ENCODE data around the gene CIDEA.
A peak's percentile ranks its signal among the peaks of the same experiment; 100 is the strongest.

The CIDEA gene

DNA sequence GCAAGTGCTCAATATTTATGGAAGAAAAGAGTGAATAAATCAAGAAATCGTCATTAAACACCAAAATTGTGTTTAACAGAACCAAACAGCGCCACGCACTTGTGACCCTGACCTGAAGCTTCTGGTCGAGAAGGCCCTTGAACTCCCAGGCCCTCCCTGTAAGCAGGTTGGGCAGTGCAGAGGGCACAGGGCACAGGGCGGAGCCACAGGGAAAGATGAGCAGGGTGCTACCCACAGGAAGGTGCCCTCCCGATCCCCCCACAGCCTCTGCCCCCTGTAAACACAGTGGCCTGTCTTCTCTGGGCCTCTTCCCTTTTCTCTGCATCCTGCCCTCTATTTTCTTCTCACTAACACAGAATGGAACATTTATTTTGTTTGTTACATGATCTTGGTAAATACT lies 37.0 kb downstream of the CIDEA start:
- TF ChIP-seq POLR2A (IDR thresholded peaks at IDR 0.05; ENCODE audit: low read depth, low read length): no peak
- no peak for DNase-seq (ENCODE audit: insufficient read length, low spot score)
- no peak for FAIRE-seq

DNA sequence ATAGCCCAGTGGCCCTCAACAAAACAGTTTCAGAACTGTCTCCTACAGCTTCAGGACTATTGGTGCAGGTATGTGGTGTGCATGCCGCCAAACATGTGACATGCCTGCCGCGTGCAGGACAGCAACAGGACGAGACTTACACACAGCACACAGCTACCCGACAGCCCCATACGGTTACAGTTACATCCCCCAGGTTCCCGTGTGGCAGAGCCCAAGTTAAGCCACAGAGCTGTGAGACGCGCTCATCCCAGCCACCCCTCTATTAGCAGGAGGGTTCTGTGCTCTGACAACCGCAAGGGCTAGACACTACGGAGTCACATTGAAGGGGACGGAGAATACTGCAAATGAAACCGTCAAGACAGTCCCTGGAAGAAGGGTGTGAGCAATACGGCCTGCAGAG lies 37.5 kb downstream of the CIDEA start:
- FAIRE-seq: no peak
- no peak for TF ChIP-seq POLR2A (IDR thresholded peaks at IDR 0.05; ENCODE audit: low read depth, low read length)
- no peak for DNase-seq (ENCODE audit: insufficient read length, low spot score)

DNA sequence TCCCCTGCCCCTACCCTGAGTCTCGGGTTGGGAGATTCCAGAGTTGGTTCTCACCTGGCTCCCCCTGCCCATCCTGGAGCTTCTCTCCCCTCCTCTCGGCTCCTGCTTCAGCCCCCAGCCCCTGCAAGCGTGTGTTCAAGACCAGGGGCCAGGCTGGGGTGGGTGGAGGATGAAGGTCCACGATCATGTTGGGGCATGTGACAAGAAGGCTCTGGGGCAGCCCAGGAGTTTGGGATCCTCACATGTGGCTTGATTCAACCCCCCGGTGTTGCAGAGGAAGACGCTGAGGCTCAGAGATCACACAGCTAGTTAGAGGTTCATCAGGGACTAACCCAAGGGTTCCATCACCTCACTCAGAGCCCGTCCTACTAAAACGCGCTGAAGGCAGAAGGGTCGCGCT lies 39.7 kb downstream of the CIDEA start:
- no peak for TF ChIP-seq POLR2A (IDR thresholded peaks at IDR 0.05; ENCODE audit: low read depth, low read length)
- FAIRE-seq (no peak), DNase-seq (ENCODE audit: insufficient read length, low spot score) (no peak)

DNA sequence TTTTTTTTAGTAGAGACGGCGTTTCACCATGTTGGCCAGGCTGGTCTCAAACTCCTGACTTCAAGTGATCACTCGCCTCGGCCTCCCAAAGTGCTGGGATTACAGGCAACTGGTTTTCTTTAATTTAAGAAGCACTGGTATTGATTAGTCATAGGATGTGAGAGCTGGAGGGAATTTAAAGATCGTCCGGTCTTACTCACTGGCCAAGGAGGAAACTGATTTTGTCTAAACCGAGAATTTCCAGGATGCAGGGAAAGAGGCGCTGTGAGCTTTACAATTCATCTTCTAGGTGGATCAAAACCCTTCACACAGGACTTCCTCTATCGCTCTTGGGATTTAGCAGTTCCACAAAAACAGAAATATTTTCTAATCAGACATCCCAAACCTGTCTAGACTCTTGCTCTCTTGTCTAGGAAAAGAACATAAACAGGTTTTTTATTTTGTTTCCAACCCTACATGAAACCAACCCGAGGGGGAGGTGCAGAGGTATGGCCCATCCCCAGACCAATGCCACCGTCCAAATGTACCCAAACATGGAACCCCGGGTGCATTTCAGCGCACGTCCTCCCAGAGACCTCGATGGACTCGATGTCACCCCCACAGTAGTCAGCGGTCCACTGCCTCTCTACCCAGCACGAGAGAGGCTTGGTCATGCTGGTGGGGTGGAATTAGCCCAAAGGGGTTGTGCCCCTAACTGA lies 41.4 kb downstream of the CIDEA start:
- FAIRE-seq (no peak), DNase-seq (ENCODE audit: insufficient read length, low spot score) (no peak)

DNA sequence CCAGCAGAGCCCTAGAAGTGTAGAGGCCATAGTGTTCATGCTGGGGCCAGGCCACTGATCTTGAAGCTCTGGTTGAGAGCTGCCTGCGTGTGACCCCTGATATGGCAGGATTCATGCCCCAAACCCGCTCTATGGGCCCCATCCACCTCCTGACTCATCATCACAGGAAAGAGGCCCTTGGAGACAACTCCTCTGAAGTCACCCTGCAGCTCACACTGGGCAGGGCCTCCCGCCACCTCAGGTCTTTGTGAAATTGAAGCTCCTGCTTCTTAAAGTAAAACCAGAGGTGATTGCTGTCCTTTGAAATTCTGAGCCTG lies 41.9 kb downstream of the CIDEA start:
- FAIRE-seq: peak; percentile 64
- no peak for TF ChIP-seq POLR2A (IDR thresholded peaks at IDR 0.05; ENCODE audit: low read depth, low read length)
- DNase-seq (ENCODE audit: insufficient read length, low spot score): peak; percentile 61

More for the DNA sequence above, 41.4 kb downstream of the CIDEA start:
- no peak for TF ChIP-seq POLR2A (IDR thresholded peaks at IDR 0.05; ENCODE audit: low read depth, low read length)

DNA sequence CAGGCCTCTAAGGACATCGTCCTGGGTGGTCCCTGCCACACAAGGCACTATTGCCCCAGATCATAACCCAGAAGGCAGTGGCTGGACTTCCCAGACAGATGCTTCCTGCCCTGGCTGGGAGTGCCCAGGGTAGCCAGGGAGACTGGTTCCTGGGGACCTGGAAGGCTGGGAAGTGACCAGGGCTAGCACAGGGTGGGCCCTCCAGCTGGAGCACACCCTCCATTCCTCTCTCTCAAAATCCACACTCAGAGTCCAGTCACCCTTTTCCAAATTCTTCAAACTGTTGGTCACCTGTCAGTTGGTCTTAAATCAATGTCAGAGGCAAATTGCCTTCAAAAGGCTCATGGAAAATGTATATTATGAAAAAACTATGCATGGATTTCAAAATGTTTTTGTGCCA lies 42.3 kb downstream of the CIDEA start:
- FAIRE-seq (no peak), DNase-seq (ENCODE audit: insufficient read length, low spot score) (no peak)
- no peak for TF ChIP-seq POLR2A (IDR thresholded peaks at IDR 0.05; ENCODE audit: low read depth, low read length)

DNA sequence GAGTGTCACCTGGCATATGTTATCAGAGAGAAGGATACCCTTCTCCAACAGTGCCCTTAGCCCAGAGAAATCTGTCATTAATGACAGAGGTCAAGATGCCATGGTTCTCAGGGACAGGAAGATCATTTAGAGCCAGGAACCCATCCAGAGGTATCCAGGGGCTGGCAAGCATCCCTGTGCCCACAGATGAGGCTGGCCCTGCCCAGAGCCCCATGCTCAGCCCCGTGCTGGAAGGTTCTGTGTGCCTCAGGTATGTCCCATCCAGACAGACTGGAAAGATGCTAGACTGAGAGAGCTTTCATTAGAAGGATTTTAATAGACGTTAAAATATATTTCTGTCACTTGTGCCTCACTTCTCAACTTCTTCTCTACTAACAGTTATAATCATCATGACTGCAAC lies 45.7 kb downstream of the CIDEA start:
- TF ChIP-seq POLR2A (IDR thresholded peaks at IDR 0.05; ENCODE audit: low read depth, low read length): no peak
- no peak for DNase-seq (ENCODE audit: insufficient read length, low spot score)

DNA sequence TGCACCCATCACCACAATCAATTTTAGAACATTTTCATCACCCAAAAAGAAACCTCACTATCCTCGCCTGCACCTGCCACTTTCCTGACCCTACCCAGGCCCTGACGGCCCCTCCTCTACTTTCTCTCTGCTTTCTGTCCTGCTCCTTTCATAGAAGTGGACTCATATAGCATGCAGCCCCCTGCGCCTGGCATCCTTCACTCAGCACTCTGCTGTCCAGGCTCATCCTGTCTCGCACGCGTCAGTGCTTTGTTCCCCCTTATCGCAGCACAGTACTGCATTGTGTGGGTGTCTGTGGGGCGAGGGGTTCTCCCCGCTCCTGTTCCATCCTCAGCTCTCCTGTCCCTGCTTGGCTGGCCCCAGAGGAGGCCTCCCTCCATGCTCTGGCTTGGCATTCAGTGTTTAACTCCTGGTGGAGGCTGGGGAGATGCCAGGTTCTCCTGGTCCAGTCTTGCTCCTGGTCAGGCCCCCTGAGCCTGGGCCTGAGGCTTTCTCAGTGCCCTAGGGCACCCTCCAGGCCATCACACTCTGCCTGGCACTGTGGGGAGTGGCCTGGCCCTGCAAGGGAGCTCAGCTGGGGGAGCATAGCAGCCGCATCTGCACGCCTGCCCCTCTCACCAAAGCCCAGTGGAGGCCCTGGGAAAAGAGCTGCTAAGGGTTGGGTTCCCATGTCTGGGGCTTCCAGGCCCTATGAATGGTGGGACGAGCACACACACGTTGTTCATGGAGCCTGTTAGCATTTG lies 47.3 kb downstream of the CIDEA start:
- no peak for FAIRE-seq
- DNase-seq (ENCODE audit: insufficient read length, low spot score): no peak
- TF ChIP-seq POLR2A (IDR thresholded peaks at IDR 0.05; ENCODE audit: low read depth, low read length): no peak

More for the DNA sequence above, 45.7 kb downstream of the CIDEA start:
- no peak for FAIRE-seq

DNA sequence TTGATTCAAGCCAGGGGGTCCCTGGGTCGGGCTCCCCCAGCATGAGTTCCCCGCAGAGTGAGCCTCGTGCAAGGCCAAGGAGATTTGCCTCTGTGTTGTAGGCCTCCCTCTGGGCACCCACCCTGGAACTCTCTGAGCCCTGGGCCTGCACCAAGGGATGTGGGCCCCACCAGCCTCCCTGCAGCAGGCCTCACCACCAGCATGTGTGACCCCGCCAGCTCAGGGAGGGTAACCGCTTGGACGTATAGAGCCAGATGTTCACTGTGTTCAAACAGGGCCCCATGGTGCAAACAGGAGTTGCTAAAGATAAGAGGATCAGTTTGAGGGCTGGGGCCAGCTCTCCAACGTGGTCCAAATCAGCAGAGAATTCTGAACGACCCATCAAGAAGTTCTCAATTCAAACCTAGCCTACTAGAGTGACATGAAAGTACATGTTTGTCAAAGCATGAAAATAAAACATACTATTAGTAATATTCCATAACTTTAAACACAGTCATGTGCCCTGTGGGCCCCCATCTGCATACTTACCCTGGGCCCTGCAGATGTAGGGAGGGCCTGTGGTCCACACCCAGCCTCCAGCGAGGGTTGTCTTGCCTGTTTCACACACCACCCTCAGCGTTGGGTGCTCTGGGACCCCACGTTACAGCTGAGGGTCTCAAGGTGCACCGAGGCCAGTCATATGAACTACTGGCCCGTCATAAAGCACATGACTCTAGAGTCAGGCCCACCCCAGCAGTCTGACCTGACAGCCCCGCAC lies 48.4 kb downstream of the CIDEA start:
- no peak for TF ChIP-seq POLR2A (IDR thresholded peaks at IDR 0.05; ENCODE audit: low read depth, low read length)
- DNase-seq (ENCODE audit: insufficient read length, low spot score) (no peak), FAIRE-seq (no peak)

DNA sequence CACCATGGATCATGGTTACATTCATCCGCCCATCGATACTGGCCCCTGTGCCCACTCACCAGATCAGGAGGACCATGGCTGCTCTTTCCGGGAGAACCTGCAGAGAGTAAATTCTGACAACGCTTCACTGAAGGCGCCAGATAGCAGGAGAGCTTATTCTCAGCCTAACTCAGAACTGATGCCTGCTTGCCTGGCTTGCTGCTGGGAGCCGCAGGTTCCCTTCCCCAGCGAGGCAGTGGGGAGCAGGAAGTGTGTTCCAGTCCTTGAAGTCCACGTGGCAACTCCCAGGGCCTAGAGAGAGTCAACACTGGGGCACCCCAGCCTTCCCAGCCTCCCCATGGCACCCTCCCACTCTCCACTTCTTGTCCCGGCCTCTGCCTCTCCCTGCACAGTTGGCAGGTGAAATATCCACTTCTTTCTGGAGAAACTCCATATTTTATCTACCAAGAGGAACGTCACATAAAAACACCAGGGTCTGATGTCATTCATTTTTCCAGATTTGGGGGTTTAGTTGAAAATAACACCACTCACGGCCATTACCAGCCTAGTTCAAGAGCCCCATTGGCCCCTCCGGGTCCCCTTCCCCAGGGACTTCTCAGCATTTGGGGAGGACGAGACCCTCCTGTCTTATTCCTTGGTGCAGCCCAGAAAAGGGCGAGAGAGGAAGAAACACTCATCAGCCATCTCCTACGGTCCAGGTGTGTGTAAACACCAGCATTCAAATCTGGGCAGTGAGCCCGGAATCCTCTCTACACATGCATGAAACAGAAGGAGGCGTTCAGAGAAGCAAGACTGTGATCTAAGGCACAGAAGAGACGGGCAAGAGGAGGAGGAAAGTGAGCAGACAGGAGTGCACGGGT lies 50.4 kb downstream of the CIDEA start:
- FAIRE-seq (no peak), DNase-seq (ENCODE audit: insufficient read length, low spot score) (no peak)
- no peak for TF ChIP-seq POLR2A (IDR thresholded peaks at IDR 0.05; ENCODE audit: low read depth, low read length)

DNA sequence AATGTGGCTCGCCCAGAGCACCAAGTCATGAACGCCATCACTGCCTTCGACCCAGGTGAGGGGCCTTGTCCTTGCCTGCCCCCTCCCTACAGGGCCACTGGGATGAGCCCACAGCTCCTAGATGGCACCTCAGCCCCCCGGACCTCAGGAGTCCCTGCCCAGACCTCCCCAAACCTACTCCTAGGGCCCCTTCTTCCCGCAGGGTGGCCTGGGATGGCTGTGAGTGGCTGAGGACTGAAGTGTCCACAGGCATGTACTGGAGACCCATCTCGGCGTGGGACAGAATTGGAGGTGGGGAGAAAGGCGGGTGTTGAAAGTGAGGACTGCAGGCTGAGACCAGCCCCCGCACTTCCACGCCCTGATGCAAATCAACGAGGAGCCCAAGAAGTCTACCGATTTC lies 51.0 kb downstream of the CIDEA start:
- no peak for FAIRE-seq
- no peak for TF ChIP-seq POLR2A (IDR thresholded peaks at IDR 0.05; ENCODE audit: low read depth, low read length)
- DNase-seq (ENCODE audit: insufficient read length, low spot score): no peak

DNA sequence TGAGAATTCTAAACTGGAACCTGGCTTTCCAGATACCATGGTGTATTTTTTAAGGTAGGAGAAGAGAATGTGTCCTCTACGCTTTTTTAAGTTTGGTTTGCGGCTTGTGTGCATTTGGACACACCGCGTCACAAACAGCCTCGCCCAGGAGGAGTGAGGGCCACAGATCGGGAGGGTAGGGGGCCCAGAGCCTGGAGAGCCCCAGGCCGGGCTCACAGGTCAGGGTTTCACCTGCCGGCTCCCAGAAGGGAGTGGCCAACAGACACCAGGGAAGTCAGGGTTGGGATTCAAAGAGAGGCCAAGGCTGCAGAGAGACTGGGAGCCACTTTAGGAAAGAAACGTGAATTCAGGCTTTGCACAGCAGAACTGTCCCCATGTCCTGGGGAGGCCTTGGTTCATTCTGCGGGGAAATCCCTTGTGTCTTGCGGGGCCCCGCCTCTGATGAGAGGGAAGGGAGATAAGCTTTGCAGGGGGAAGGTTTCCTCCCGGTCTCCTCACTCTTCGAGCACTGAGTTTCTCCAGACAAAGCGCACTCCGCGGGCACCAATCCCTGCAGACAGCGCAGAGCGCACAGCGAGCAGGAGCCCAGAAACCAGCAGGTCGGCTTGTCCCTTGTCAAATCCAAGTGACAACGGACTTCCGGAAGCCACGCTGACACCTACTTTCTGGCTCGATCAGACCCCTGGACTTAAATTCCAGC lies 51.9 kb downstream of the CIDEA start:
- no peak for DNase-seq (ENCODE audit: insufficient read length, low spot score)
- no peak for FAIRE-seq

More for the DNA sequence above, 51.9 kb downstream of the CIDEA start:
- TF ChIP-seq POLR2A (IDR thresholded peaks at IDR 0.05; ENCODE audit: low read depth, low read length): no peak
